Peyer's patch (tissue), 4 donors: ENCODE results near the gene RCBTB2.

Source experiments
- POLR2A ChIP-seq, 2 donors: fragments of 450-650 bp; IDR thresholded peaks; one replicate each; pipeline ENCODE4 v1.5.1; 2017; ENCODE audit warnings: antibody characterized with exemption in 2 of 2, mild to moderate bottlenecking in 2 of 2, moderate library complexity in 2 of 2
- TF ChIP-seq, protein P1 (sequence below), 6 experiments: fragments of 450-650 bp in 4 of 6; fragments of 200-600 bp in 2 of 6; sonication (generic) in 1 of 6; IDR thresholded peaks; one replicate each; pipeline ENCODE4 v1.5.1; 2017 to 2019; ENCODE audit warnings: antibody characterized with exemption in 6 of 6, mild to moderate bottlenecking in 3 of 6, moderate library complexity in 1 of 6

- TF ChIP-seq, protein P1, sequence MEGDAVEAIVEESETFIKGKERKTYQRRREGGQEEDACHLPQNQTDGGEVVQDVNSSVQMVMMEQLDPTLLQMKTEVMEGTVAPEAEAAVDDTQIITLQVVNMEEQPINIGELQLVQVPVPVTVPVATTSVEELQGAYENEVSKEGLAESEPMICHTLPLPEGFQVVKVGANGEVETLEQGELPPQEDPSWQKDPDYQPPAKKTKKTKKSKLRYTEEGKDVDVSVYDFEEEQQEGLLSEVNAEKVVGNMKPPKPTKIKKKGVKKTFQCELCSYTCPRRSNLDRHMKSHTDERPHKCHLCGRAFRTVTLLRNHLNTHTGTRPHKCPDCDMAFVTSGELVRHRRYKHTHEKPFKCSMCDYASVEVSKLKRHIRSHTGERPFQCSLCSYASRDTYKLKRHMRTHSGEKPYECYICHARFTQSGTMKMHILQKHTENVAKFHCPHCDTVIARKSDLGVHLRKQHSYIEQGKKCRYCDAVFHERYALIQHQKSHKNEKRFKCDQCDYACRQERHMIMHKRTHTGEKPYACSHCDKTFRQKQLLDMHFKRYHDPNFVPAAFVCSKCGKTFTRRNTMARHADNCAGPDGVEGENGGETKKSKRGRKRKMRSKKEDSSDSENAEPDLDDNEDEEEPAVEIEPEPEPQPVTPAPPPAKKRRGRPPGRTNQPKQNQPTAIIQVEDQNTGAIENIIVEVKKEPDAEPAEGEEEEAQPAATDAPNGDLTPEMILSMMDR (IDR thresholded peaks at IDR 0.05) = no peak
- TF ChIP-seq POLR2A (IDR thresholded peaks at IDR 0.05) = no peak
Observed at GRCh38 chr13:48505597-48506091, 27.2 kb downstream of the RCBTB2 start.
